GM19438 (cell line): ENCODE data around the gene LHX4.

Source experiments
- ATAC-seq: cut with Tn5 transposase; IDR thresholded peaks from one replicate; pipeline ENCODE4 v1.9.1; 2021; ENCODE audit warnings: low read depth; ENCODE audit not compliant: unreplicated experiment

LHX4 gene

GRCh38 chr1:180290265-180291001 is 60.4 kb downstream of the LHX4 start:
- no peak for ATAC-seq

DNA sequence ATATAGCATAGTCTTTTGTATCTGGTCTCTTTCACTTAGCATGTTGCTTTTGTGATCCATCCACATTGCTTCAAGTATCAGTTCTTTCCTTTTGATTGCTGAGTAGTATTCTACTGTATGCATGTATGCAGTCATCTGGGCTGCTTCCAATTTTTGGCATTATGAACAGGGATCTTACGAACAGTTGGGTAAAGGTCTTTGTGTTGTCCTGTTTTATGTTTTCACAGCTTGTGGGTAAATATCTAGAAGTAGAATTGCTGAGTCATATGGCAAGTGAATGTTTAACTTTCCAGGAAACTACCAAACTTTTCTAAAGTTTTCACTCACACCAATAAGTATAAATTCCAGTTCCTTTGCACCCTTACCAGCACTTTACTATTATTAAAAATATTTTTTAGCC is 60.9 kb downstream of the LHX4 start:
- ATAC-seq: no peak

- no peak for ATAC-seq
These were observed 64.6 kb downstream of the LHX4 start for GRCh38 chr1:180294711-180295110.

DNA sequence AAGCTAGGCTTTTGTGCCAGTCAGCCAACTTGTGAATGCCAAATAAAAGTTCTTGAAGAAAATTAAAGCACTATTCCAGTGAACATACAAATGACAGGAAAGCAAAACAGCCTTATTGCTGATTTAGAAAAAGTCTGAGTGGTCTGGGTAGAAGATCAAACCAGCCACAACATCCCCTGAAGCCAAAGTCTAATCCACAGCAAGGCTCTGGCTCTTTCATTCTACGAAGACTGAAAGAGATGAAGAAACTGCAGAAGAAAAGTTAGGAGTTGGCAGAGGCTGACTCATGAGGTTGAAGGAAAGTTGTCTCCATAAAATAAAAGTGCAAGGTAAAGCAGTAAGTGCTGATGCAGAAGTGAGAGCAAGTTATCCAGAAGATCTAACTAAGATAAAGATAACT is 65.9 kb downstream of the LHX4 start:
- ATAC-seq: no peak

DNA sequence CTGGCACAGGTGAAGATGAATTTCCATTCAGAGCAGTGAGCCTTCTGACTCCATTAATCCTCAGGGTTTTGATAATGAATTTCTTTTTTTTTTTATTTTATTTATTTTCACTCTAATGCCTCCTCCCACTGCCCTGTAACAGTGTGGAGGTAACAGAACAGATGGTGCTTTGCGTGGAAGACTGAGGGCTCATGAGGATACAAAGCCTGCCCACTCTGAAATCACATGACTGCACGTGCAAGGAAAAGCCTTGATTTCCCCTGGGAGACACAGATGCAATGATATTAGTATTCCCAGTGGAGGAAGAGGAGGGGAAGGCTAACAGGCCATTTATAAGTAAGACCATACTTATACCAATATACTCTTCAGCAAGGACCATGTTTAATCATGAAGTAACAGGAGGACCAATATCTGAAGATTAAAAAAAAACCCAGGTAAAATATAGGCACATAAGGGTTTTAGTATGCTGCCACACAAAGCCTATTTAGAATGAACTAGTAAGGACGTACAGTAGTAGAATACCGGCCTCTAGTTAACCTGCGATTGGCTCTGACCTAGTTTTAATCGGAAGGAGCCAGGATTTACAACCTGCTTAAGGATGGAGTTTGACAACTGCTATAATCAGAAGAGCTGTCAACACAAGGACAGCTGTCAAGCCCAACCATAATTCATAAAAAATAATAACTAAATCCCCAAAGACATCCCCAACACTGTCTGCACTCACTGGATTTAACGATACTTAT is 69.6 kb downstream of the LHX4 start:
- ATAC-seq: no peak

GRCh38 chr1:180301135-180301742 is 71.2 kb downstream of the LHX4 start:
- no peak for ATAC-seq

DNA sequence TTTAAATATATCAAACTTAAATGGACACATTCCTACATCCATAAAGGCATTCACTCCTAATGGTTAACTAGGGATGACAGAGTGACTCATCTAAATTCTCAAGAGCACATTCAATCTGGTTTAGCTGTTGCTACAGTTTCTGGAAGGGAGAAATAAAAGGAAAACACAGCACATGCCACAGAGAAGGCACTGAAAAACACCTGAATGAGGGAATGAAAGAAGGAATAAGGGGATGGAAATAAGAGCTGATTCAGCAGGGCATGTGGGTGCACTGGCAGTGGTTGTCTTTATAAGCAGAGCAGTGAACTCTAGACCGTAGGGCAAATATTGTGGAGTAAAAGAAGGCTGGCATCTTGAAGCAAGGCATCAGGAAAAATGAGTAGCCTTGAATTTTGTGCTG is 79.3 kb downstream of the LHX4 start:
- ATAC-seq: no peak

GRCh38 chr1:180310095-180310494 is 80.0 kb downstream of the LHX4 start:
- ATAC-seq: no peak

GRCh38 chr1:180311011-180311730 is 81.1 kb downstream of the LHX4 start:
- no peak for ATAC-seq

GRCh38 chr1:180312926-180313325 is 82.9 kb downstream of the LHX4 start:
- no peak for ATAC-seq

DNA sequence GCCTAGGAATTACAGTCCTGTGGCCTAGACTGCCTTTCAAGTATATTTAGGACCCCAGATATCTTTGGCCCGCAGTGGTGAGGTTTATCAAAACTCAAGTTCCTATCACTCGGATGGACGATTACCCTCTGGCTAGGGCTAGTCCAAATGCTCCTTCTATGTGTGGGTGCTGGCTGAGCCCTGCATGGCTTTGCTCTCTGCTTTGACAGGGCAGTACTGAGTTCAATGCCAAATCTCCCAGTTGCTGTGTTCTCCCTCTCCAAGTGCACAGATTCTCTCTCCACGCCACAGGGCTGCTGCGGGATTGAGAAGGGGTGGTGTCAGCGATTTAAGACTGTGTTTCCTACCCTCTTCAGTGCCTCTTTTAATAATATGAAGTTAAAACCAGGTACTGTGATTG is 97.0 kb downstream of the LHX4 start:
- ATAC-seq: no peak
